NCI-H69 (cell line): ENCODE data around the gene AGAP9.
"Not testable (repeated sequence)": the region's sequence is repeated elsewhere in the genome, so short reads cannot be mapped to it uniquely, and the experiment has no call there.

Experiments
- DNase-seq: peaks from one replicate; lab custom pipeline; 2025; lab: John Stamatoyannopoulos, UW

Gene AGAP9

GRCh38 chr10:47456794-47457527, 66.5 kb downstream of the AGAP9 start:
- DNase-seq, result no peak

DNA sequence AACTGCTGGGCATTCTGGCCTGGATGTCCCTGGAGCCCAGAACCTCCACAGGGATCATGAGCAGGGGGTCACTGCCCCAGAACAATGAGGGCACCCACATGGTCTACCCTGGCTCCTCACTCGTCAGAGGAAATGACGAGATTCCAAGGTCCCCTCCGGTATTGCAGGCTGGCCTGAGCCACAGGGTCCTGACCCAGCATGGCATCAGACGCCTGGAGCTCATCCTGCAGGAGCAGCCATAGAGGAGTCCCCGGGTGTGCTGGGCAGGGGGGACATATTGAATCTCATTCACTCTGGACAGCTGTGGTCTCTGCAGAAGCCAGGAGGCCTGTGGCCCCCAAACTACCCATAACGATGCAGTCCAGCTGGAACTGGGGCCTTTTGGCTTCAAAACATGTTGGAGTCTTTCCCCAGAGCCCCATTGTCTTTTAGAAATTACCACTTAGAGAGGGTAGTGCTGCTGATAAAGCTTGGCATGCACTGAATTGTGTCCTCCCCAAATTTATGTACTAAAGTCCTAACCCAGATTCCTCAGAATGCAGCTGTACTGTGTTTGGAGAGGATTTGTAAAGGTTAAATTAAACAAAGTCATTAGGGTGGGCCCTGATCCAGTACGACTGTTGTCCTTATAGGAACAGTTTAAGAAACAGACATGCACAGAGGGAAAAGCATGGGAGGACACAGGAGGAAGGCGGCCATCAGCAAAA, 67.2 kb downstream of the AGAP9 start:
- no peak for DNase-seq

DNA sequence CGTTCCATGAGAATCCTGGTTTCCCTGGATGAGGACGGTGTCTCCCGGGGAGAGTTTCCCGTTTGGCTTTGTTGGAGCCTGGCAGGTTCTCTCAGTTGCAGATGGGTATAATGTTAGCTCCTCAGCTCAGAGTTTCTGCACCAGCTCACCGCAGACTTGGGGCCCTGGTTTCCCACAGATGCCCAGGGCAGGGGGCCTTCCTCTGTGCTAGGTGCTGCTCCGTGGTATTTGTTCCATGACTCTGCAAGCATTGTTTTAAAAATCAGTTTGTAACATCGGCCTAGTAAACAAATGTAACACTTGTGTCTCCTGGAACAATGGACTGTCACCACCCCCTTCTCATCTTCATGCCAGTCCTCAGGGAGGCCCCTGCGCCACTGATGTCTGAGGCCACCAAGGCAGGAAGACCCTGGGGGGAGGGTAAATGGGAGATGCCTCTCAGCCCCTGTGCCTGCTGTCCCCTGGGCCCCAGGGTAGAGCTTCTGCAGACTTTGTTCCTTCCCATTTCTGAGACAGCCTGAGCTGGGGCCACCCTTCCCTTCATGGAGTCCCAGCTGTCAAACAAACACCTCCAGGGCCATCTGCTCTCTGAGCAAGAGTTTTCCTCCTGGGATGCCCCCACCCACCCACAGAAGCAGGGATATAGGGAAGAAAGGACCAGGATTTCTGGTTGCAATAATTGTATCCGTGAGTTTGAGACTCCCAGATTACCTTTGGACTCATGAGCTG, 67.9 kb downstream of the AGAP9 start:
- DNase-seq, result not testable (repeated sequence)

- DNase-seq, result no peak
Measured at GRCh38 chr10:47454780-47455058, 68.7 kb downstream of the AGAP9 start.

DNA sequence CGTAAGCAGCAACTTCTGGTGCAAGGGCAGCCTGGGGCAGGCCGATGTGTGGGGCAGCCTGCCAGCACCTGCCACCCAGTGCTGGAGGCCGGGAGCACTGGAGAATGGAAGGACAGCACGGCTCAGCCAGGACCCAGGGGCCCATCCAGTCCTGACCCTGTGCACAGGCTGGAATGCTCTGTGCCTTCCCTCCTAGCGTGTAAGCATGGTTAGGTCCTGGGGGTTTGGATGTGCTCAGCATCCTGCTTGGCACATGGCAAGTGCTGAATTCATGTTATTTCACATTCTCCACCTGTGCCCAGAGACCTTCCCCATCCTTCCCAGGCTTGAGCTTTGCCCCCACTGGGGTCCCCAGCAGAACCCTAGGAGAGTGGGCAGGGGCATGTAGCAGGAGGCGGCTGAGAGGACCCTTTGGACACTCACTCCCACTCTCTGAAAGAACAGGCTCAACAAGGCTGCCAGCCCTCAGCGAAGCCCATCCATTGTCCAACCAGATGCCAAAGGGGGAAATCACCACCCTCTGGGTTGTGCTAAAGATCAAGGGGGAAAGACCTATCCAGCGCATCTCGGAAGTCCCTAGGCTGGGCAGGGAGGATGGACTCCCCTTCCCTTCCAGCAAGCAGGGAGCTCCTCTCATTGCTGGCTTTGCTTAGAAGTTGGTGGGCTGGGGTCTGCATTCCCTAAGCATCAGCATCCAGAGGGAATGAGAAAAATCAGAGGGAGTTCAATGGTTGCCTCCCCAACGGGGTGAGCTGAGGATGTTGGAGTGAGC, 69.2 kb downstream of the AGAP9 start:
- DNase-seq, result no peak

DNA sequence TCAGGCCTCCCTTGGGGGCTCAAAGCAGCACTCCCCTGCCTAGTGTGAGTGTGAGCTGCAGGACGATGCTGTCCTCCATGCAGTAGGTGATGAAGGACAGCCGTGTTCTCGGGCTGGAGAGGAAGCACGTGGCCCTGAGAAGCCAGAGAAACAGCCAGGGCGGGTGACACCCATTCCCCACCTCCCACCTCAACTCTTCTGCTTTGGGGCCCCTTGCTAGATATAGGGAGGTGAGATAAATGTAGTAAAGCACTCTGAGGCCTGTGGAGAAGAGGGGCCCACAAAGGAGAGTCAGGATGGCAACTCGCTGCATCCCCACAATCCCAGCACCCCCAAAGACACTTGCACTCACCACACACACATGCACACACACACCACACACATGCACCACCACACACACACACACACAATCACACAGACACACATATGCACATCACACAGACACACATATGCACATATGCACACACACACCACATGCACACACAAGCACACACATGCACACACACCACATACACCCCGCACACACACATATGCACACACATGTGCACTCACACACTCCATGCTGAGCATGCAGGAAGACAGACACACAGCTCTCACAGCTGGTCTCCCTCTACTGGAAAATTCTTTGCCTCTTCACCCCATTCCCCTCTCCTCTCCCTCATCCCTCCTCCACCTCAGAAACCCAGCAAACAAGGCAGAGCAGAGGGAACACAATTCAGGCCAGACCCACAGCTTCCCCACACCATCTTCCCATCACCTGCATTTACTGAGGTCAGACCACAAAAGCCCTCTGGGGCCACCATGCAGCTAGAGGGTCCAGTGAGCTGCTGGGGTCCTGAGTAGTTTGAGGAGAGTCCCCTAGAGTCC, 70.1 kb downstream of the AGAP9 start:
- no peak for DNase-seq

DNA sequence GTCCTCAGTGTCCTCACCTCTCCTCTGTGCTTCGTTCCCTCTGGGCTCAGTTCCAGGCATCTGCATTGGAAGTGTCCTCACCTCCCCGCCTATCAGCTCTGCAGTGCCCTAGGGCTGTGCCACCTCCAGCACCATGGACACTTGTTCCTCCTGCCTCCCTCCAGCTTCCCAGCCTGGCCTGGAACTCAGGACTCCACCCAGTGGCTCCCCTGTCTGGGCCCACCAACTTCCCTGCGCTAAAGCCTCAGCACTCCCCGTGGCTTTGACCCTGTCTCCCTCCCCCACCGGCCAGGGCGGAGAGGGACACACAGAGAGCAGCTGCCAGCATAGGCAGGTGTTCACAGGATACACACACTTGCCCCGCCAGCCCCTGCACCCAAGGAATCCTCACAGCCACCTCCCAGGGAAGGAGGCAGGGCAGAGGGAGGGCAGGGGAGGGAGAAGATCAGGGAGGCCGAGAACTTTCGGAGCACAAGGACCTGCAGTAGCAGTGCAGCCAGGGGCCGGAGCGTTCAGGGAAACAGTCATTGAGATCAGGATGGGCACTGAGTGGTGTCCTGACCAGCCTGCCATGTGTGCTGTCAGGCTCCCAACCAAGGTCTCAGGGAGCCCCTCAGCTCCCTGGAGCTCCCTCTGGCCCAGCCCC, 70.8 kb downstream of the AGAP9 start:
- DNase-seq, result no peak

- no peak for DNase-seq
Measured at GRCh38 chr10:47451998-47452494, 71.4 kb downstream of the AGAP9 start.
